ENCODE results near the gene MUC3A.

MUC3A gene

DNA sequence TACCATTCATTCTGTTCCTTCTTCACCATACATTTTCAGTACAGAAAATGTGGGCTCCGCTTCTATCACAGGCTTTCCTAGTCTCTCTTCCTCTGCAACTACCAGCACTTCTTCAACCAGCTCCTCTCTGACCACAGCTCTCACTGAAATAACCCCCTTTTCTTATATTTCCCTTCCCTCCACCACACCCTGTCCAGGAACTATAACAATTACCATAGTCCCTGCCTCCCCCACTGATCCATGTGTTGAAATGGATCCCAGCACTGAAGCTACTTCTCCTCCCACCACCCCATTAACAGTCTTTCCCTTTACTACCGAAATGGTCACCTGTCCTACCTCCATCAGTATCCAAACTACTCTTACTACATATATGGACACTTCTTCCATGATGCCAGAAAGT, 10.6 kb downstream of the MUC3A start:
- Histone ChIP-seq H3K4me1 (ENCODE audit: control insufficient read depth in 1 of 2, insufficient read depth in 2 of 2, low read length in 2 of 2) (no peaks in the 10 kb centered on the region), H3K14ac (ENCODE audit: low read length) (no peak overlapping the region), H3K4me3 (ENCODE audit: low read depth, low read length) (no peak overlapping the region), H3K4me2 (ENCODE audit: low read length) (no peak overlapping the region), H2BK5ac (ENCODE audit: low read depth, low read length, poor library complexity) (no peak overlapping the region), H2AK5ac (ENCODE audit: low read length) (no peak overlapping the region), H4K8ac (ENCODE audit: low read depth, low read length) (no peak overlapping the region), H3K79me1 (ENCODE audit: low read length) (no peaks in the 10 kb centered on the region), H3K9ac (ENCODE audit: low read length) (no peak overlapping the region), H3K27ac (ENCODE audit: low read depth, low read length) (no peak overlapping the region), H3K27me3 (ENCODE audit: insufficient read depth, low read length) (no peaks in the 10 kb centered on the region), H3K4ac (ENCODE audit: low read depth, low read length) (no peak overlapping the region), H3K36me3 (ENCODE audit: control insufficient read depth in 1 of 2, insufficient read depth in 2 of 2, low read length in 2 of 2) (no peaks in the 10 kb centered on the region), H3K79me2 (ENCODE audit: control insufficient read depth, insufficient read depth, low read length, poor library complexity) (no peaks in the 10 kb centered on the region), H3K18ac (ENCODE audit: low read length) (no peak overlapping the region), H4K12ac (ENCODE audit: low read depth, low read length) (no peak overlapping the region), H3K23ac (ENCODE audit: low read length) (no peak overlapping the region), H2AFZ (ENCODE audit: insufficient read depth, low read length, poor library complexity) (no peak overlapping the region), H4K91ac (ENCODE audit: low read depth, low read length) (no peak overlapping the region), H2BK12ac (ENCODE audit: low read length) (no peak overlapping the region), H3K9me3 (ENCODE audit: insufficient read depth, low read depth, low read length) (peaks cover 20% of the 10 kb centered on the region), H2BK120ac (ENCODE audit: insufficient read depth, low read length, poor library complexity) (no peak overlapping the region)
- no peak for DNase-seq
- no CpG with 5 or more reads among the region's 2 CpGs for WGBS (ENCODE audit: extremely low coverage, insufficient coverage, insufficient read length)

DNA sequence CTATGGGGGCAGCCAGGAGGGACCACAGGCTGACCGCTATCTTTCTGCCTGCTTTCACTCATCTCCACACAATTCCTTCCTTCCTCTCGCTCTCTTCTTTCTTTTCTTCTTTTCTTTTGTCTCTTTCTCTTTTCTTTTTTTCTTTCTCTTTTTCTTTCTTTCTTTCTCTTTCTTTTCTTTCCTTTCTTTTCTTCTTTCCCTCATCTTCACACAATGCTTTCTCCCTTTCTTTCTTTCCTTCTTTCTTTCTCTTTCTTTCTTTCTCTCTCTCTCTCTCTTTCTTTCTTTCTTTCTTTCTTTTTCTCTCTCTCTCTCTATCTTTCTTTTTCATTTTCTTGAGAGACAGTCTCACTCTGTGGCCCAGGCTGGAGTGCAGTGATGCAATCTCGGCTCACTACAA, 13.2 kb downstream of the MUC3A start:
- H3K4me1 ChIP-seq (ENCODE audit: control insufficient read depth in 1 of 2, insufficient read depth in 2 of 2, low read length in 2 of 2), result peaks cover 4 to 16% of the 10 kb centered on the region in 2 experiments
- H3K9me3 ChIP-seq (ENCODE audit: insufficient read depth, low read depth, low read length), result peaks cover 16% of the 10 kb centered on the region
- H3K4me3 ChIP-seq (ENCODE audit: low read depth, low read length), result no peak overlapping the region
- H3K27ac ChIP-seq (ENCODE audit: low read depth, low read length), result no peak overlapping the region
- 93% methylated on average over 1 of the region's 3 CpGs for WGBS (ENCODE audit: extremely low coverage, insufficient coverage, insufficient read length)
- H2AK5ac ChIP-seq (ENCODE audit: low read length), result no peak overlapping the region
- no peak overlapping the region for H4K8ac ChIP-seq (ENCODE audit: low read depth, low read length)
- H3K18ac ChIP-seq (ENCODE audit: low read length), result no peak overlapping the region
- H2BK120ac ChIP-seq (ENCODE audit: insufficient read depth, low read length, poor library complexity), result no peak overlapping the region
- H3K27me3 ChIP-seq (ENCODE audit: insufficient read depth, low read length), result peaks cover 3% of the 10 kb centered on the region
- no peak overlapping the region for H4K91ac ChIP-seq (ENCODE audit: low read depth, low read length)
- H3K14ac ChIP-seq (ENCODE audit: low read length), result no peak overlapping the region
- H4K12ac ChIP-seq (ENCODE audit: low read depth, low read length), result no peak overlapping the region
- no peak overlapping the region for H2AFZ ChIP-seq (ENCODE audit: insufficient read depth, low read length, poor library complexity)
- H2BK5ac ChIP-seq (ENCODE audit: low read depth, low read length, poor library complexity), result no peak overlapping the region
- no peak overlapping the region for H3K9ac ChIP-seq (ENCODE audit: low read length)
- no peak for DNase-seq
- H3K4ac ChIP-seq (ENCODE audit: low read depth, low read length), result no peak overlapping the region
- no peaks in the 10 kb centered on the region for H3K79me2 ChIP-seq (ENCODE audit: control insufficient read depth, insufficient read depth, low read length, poor library complexity)
- H3K4me2 ChIP-seq (ENCODE audit: low read length), result no peak overlapping the region
- H2BK12ac ChIP-seq (ENCODE audit: low read length), result no peak overlapping the region
- no peak overlapping the region for H3K23ac ChIP-seq (ENCODE audit: low read length)
- no peaks in the 10 kb centered on the region for H3K36me3 ChIP-seq (ENCODE audit: control insufficient read depth in 1 of 2, insufficient read depth in 2 of 2, low read length in 2 of 2)
- H3K79me1 ChIP-seq (ENCODE audit: low read length), result no peaks in the 10 kb centered on the region

DNA sequence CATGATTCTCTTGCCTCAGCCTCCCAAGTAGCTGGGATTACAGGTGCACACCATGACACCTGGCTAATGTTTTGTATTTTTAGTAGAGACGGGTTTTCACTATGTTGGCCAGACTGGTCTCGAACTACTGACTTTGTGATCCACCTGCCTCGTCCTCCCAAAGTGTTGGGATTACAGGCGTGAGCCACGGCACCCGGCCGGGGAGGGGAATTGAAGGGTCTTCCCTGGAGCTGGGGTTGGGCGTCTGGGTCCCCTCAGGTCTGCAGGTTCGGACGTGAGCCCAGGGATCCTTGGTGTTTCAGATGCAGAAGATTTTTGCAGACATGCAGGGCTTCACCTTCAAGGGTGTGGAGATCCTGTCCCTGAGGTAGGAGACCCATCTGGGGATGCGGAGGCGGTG, 14.1 kb downstream of the MUC3A start:
- H2BK12ac ChIP-seq (ENCODE audit: low read length), result no peak overlapping the region
- H3K18ac ChIP-seq (ENCODE audit: low read length), result no peak overlapping the region
- H4K91ac ChIP-seq (ENCODE audit: low read depth, low read length), result no peak overlapping the region
- peaks cover 3% of the 10 kb centered on the region for H3K27me3 ChIP-seq (ENCODE audit: insufficient read depth, low read length)
- H3K79me2 ChIP-seq (ENCODE audit: control insufficient read depth, insufficient read depth, low read length, poor library complexity), result no peaks in the 10 kb centered on the region
- H3K4ac ChIP-seq (ENCODE audit: low read depth, low read length), result no peak overlapping the region
- H2AK5ac ChIP-seq (ENCODE audit: low read length), result no peak overlapping the region
- H3K4me1 ChIP-seq (ENCODE audit: control insufficient read depth in 1 of 2, insufficient read depth in 2 of 2, low read length in 2 of 2), result peaks cover 4 to 16% of the 10 kb centered on the region in 2 experiments
- no peak overlapping the region for H2AFZ ChIP-seq (ENCODE audit: insufficient read depth, low read length, poor library complexity)
- no peak overlapping the region for H3K4me3 ChIP-seq (ENCODE audit: low read depth, low read length)
- no peak overlapping the region for H2BK120ac ChIP-seq (ENCODE audit: insufficient read depth, low read length, poor library complexity)
- H3K9me3 ChIP-seq (ENCODE audit: insufficient read depth, low read depth, low read length), result peaks cover 10% of the 10 kb centered on the region
- H3K23ac ChIP-seq (ENCODE audit: low read length), result no peak overlapping the region
- no CpG with 5 or more reads among the region's 12 CpGs for WGBS (ENCODE audit: extremely low coverage, insufficient coverage, insufficient read length)
- H3K14ac ChIP-seq (ENCODE audit: low read length), result no peak overlapping the region
- no peak overlapping the region for H4K12ac ChIP-seq (ENCODE audit: low read depth, low read length)
- H2BK5ac ChIP-seq (ENCODE audit: low read depth, low read length, poor library complexity), result no peak overlapping the region
- H3K36me3 ChIP-seq (ENCODE audit: control insufficient read depth in 1 of 2, insufficient read depth in 2 of 2, low read length in 2 of 2), result no peaks in the 10 kb centered on the region
- no peak overlapping the region for H3K4me2 ChIP-seq (ENCODE audit: low read length)
- no peak for DNase-seq
- H4K8ac ChIP-seq (ENCODE audit: low read depth, low read length), result no peak overlapping the region
- no peak overlapping the region for H3K9ac ChIP-seq (ENCODE audit: low read length)
- H3K79me1 ChIP-seq (ENCODE audit: low read length), result no peaks in the 10 kb centered on the region
- no peak overlapping the region for H3K27ac ChIP-seq (ENCODE audit: low read depth, low read length)

DNA sequence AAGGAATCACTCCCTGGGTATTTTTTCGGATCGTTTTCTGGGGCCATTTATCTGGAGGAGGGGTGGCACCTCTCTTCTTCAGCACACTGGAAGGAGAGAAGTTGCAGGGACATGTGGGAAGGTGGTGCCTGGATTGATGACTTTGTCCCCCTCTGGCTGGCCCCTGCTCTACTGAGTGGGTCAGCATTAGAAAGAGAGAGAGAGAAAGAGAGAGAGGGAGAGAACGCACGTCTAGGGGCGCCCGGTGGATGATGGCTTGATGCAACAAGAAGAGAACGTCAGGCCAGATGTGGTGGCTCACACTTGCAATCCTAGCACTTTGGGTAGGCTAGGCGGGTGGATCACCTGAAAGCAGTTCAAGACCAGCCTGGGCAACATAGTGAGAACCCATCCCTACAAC, 14.5 kb downstream of the MUC3A start:
- no peak overlapping the region for H2BK5ac ChIP-seq (ENCODE audit: low read depth, low read length, poor library complexity)
- no peaks in the 10 kb centered on the region for H3K79me2 ChIP-seq (ENCODE audit: control insufficient read depth, insufficient read depth, low read length, poor library complexity)
- WGBS (ENCODE audit: extremely low coverage, insufficient coverage, insufficient read length), result no CpG with 5 or more reads among the region's 8 CpGs

More for the DNA sequence above, 14.5 kb downstream of the MUC3A start:
- no peak overlapping the region for H2AK5ac ChIP-seq (ENCODE audit: low read length)
- no peak overlapping the region for H3K4ac ChIP-seq (ENCODE audit: low read depth, low read length)
- H2BK120ac ChIP-seq (ENCODE audit: insufficient read depth, low read length, poor library complexity), result no peak overlapping the region
- no peak overlapping the region for H3K4me3 ChIP-seq (ENCODE audit: low read depth, low read length)
- H3K27me3 ChIP-seq (ENCODE audit: insufficient read depth, low read length), result peaks cover 3% of the 10 kb centered on the region
- H3K4me1 ChIP-seq (ENCODE audit: control insufficient read depth in 1 of 2, insufficient read depth in 2 of 2, low read length in 2 of 2), result peaks cover 4 to 16% of the 10 kb centered on the region in 2 experiments
- no peak overlapping the region for H2BK12ac ChIP-seq (ENCODE audit: low read length)
- no peak overlapping the region for H4K91ac ChIP-seq (ENCODE audit: low read depth, low read length)
- no peaks in the 10 kb centered on the region for H3K79me1 ChIP-seq (ENCODE audit: low read length)
- H4K8ac ChIP-seq (ENCODE audit: low read depth, low read length), result no peak overlapping the region
- H3K36me3 ChIP-seq (ENCODE audit: control insufficient read depth in 1 of 2, insufficient read depth in 2 of 2, low read length in 2 of 2), result no peaks in the 10 kb centered on the region
- H3K18ac ChIP-seq (ENCODE audit: low read length), result no peak overlapping the region
- H3K27ac ChIP-seq (ENCODE audit: low read depth, low read length), result no peak overlapping the region
- DNase-seq, result no peak
- no peak overlapping the region for H3K23ac ChIP-seq (ENCODE audit: low read length)
- H3K9ac ChIP-seq (ENCODE audit: low read length), result no peak overlapping the region
- H3K14ac ChIP-seq (ENCODE audit: low read length), result no peak overlapping the region
- H3K9me3 ChIP-seq (ENCODE audit: insufficient read depth, low read depth, low read length), result peaks cover 7% of the 10 kb centered on the region
- H3K4me2 ChIP-seq (ENCODE audit: low read length), result no peak overlapping the region
- H4K12ac ChIP-seq (ENCODE audit: low read depth, low read length), result no peak overlapping the region
- no peak overlapping the region for H2AFZ ChIP-seq (ENCODE audit: insufficient read depth, low read length, poor library complexity)

Measured in trophoblast cell (in vitro differentiated cells and primary cell).